OCI-LY1 (cell line): ENCODE measurements around the gene RNFT2.
"Not testable (repeated sequence)": the region's sequence is repeated elsewhere in the genome, so short reads cannot be mapped to it uniquely, and the experiment has no call there.

Experiments used
- H2AFZ ChIP-seq: fragments of 200-600 bp; sonication (generic), shearing (Covaris generic); 2 replicates; pipeline ENCODE4 v1.6.0; 2014; ENCODE audit warnings: antibody characterized with exemption, mild to moderate bottlenecking, low read length
- H3F3A ChIP-seq: fragments of 200-600 bp; sonication (generic), shearing (Covaris generic); 2 replicates; pipeline ENCODE4 v1.6.0; 2014; ENCODE audit warnings: mild to moderate bottlenecking, antibody characterized with exemption, low read length, moderate library complexity; ENCODE audit not compliant: insufficient read depth
- H3K27ac ChIP-seq: fragments of 200-600 bp; sonication (generic); 2 replicates; pipeline ENCODE4 v1.5.1; 2014; ENCODE audit warnings: low read length, mixed run types, mild to moderate bottlenecking, low read depth; ENCODE audit not compliant: poor library complexity, severe bottlenecking
- H3K27me3 ChIP-seq: fragments of 200-600 bp; sonication (generic); 2 replicates; pipeline ENCODE4 v1.6.0; 2014; ENCODE audit warnings: antibody characterized with exemption, mild to moderate bottlenecking, low read length, moderate library complexity; ENCODE audit not compliant: insufficient read depth
- H3K36me3 ChIP-seq: fragments of 200-600 bp; sonication (generic); 2 replicates; pipeline ENCODE4 v1.6.1; 2014; ENCODE audit warnings: mild to moderate bottlenecking, antibody characterized with exemption, low read length, moderate library complexity, mixed read lengths; ENCODE audit not compliant: insufficient read depth
- H3K4me1 ChIP-seq: fragments of 200-600 bp; sonication (generic); 2 replicates; pipeline ENCODE4 v1.5.1; 2014; ENCODE audit warnings: mild to moderate bottlenecking, low read length, moderate library complexity; ENCODE audit not compliant: insufficient read depth, severe bottlenecking
- H3K4me2 ChIP-seq: fragments of 200-600 bp; sonication (generic), shearing (Covaris generic); 2 replicates; pipeline ENCODE4 v1.6.1; 2014; ENCODE audit warnings: low read length
- H3K4me3 ChIP-seq: fragments of 200-600 bp; sonication (generic); 2 replicates; pipeline ENCODE4 v1.5.1; 2014; ENCODE audit warnings: low read length, low read depth, mild to moderate bottlenecking, mixed read lengths; ENCODE audit not compliant: poor library complexity, severe bottlenecking
- H3K79me2 ChIP-seq: fragments of 200-600 bp; shearing (Covaris generic); 2 replicates; pipeline ENCODE4 v1.6.1; 2016; ENCODE audit warnings: mixed run types, low read length, mixed read lengths; ENCODE audit not compliant: insufficient read depth
- H3K9ac ChIP-seq: fragments of 200-600 bp; sonication (generic), shearing (Covaris generic); 2 replicates; pipeline ENCODE4 v1.6.1; 2014; ENCODE audit warnings: mild to moderate bottlenecking, low read length, mixed read lengths
- H3K9me2 ChIP-seq: fragments of 200-600 bp; sonication (generic), shearing (Covaris generic); 2 replicates; pipeline ENCODE4 v1.6.1; 2014; ENCODE audit warnings: low read depth, mild to moderate bottlenecking, low read length, mixed read lengths
- H3K9me3 ChIP-seq: fragments of 200-600 bp; shearing (Covaris generic); 2 replicates; pipeline ENCODE4 v1.6.1; 2014; ENCODE audit warnings: low read length, mixed read lengths
- H4K20me1 ChIP-seq: fragments of 200-600 bp; sonication (generic), shearing (Covaris generic); 2 replicates; pipeline ENCODE4 v1.6.0; 2016; ENCODE audit warnings: mild to moderate bottlenecking, low read length; ENCODE audit not compliant: insufficient read depth
- EZH2 ChIP-seq: fragments of 200-600 bp; sonication (generic), shearing (Covaris generic); IDR thresholded peaks from 2 replicates; pipeline ENCODE4 v1.8.0; 2017; ENCODE audit warnings: borderline replicate concordance, mixed run types, mild to moderate bottlenecking, antibody characterized with exemption, low read length, moderate library complexity, mixed read lengths
- TF ChIP-seq, protein P1 (sequence below): fragments of 200-600 bp; sonication (generic), shearing (Covaris generic); IDR thresholded peaks from 2 replicates; pipeline ENCODE4 v1.5.1; 2017; ENCODE audit warnings: mild to moderate bottlenecking, antibody characterized with exemption, low read length, moderate library complexity, mixed read lengths

Gene RNFT2

GRCh38 chr12:116813271-116814041 is 75.3 kb downstream of the RNFT2 start:
- peak overlapping the region; percentile 29; the same call in 1 of the 2 replicates for H3K4me2 ChIP-seq
- no peaks in the 10 kb centered on the region for H3K9me3 ChIP-seq
- no peaks in the 10 kb centered on the region for H3K36me3 ChIP-seq
- H4K20me1 ChIP-seq: no peaks in the 10 kb centered on the region
- H3K9ac ChIP-seq: peak overlapping the region; percentile 28; the same call in 1 of the 2 replicates
- H2AFZ ChIP-seq: no peak overlapping the region
- H3K79me2 ChIP-seq: no peaks in the 10 kb centered on the region
- H3F3A ChIP-seq: peaks cover 19% of the 10 kb centered on the region
- H3K4me1 ChIP-seq: peaks cover 100% of the 10 kb centered on the region
- TF ChIP-seq, protein P1, sequence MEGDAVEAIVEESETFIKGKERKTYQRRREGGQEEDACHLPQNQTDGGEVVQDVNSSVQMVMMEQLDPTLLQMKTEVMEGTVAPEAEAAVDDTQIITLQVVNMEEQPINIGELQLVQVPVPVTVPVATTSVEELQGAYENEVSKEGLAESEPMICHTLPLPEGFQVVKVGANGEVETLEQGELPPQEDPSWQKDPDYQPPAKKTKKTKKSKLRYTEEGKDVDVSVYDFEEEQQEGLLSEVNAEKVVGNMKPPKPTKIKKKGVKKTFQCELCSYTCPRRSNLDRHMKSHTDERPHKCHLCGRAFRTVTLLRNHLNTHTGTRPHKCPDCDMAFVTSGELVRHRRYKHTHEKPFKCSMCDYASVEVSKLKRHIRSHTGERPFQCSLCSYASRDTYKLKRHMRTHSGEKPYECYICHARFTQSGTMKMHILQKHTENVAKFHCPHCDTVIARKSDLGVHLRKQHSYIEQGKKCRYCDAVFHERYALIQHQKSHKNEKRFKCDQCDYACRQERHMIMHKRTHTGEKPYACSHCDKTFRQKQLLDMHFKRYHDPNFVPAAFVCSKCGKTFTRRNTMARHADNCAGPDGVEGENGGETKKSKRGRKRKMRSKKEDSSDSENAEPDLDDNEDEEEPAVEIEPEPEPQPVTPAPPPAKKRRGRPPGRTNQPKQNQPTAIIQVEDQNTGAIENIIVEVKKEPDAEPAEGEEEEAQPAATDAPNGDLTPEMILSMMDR: no peak
- TF ChIP-seq EZH2: no peak
- H3K27me3 ChIP-seq: no peaks in the 10 kb centered on the region
- no peaks in the 10 kb centered on the region for H3K9me2 ChIP-seq
- H3K4me3 ChIP-seq: no peak overlapping the region
- H3K27ac ChIP-seq: peak overlapping the region; percentile 100

GRCh38 chr12:116814766-116815165 is 76.7 kb downstream of the RNFT2 start:
- Histone ChIP-seq H3K9ac (peak overlapping the region; percentile 52), H3K4me2 (peak overlapping the region; percentile 30; the same call in 1 of the 2 replicates), H3F3A (peaks cover 19% of the 10 kb centered on the region), H3K4me1 (peaks cover 95% of the 10 kb centered on the region), H3K27ac (peak overlapping the region; percentile 100)
- H3K79me2 ChIP-seq, H3K36me3 ChIP-seq, H3K9me2 ChIP-seq, H2AFZ ChIP-seq, H3K27me3 ChIP-seq, H3K4me3 ChIP-seq, H3K9me3 ChIP-seq, H4K20me1 ChIP-seq: not testable (repeated sequence)

DNA sequence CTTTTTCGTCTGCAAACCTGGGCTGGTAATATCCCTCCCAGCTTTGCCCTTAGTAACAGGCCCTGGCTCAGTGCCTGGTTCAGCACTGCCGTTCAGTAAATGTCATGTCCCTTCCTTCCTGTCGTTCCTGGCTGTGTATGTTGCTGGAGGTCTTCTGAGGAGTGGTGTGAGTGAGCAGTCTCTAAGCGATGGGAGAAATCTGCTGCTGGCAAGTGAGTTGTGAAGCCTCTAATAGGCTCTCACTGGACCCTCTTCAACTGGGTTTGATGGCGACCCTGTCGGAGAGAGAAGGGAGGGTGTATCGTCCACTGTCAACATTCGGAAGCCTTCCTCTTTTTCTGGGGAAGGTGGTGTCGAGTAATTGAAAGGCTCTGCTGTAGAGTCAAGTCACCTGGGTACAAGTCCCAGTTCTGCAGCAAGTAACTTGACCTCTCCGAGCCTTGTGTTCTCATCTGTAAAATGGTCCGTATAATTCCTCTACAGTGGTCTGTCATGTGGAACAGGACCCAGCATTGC is 80.3 kb downstream of the RNFT2 start:
- TF ChIP-seq, protein P1: no peak
- Histone ChIP-seq H3K4me3 (peak overlapping the region; percentile 75), H4K20me1 (no peaks in the 10 kb centered on the region), H3K36me3 (no peaks in the 10 kb centered on the region), H3K9me3 (no peaks in the 10 kb centered on the region), H3K4me1 (peaks cover 67% of the 10 kb centered on the region), H3K27me3 (no peaks in the 10 kb centered on the region), H2AFZ (no peak overlapping the region), H3K9ac (peak overlapping the region; percentile 92), H3K79me2 (no peaks in the 10 kb centered on the region), H3K4me2 (peak overlapping the region; percentile 89), H3K9me2 (no peaks in the 10 kb centered on the region), H3F3A (peaks cover 19% of the 10 kb centered on the region), H3K27ac (peak overlapping the region; percentile 100)
